ENCODE results near the gene DHX34. TPM values are rescaled to one million over a fixed set of nuclear protein-coding genes. Genes with fewer than 3 reads are reported as not detected.

DHX34 gene
- total and polyA plus RNA-seq, 2 experiments from 2014 or later = 7.7 to 11.0 TPM

- H3K27me3 ChIP-seq (replicated peaks; ENCODE audit: insufficient read depth) = peaks cover 22% of the 10 kb centered on the region
- H3K27ac ChIP-seq = no peak overlapping the region
- 53 to 56% methylated on average over 15 to 18 of the region's 18 CpGs for WGBS, 2 experiments (ENCODE audit: low coverage in 1 of 2, low lambda C conversion rate in 2 of 2, missing lambda C conversion rate in 2 of 2)
- H3K9me2 ChIP-seq (ENCODE audit: insufficient read depth) = no peaks in the 10 kb centered on the region
- 0 out of 2 replicates have a peak, but pooled peaks cover 6% of the 10 kb centered on the region for H3K79me2 ChIP-seq (ENCODE audit: insufficient read depth)
- no peaks in the 10 kb centered on the region for H3K9me3 ChIP-seq (ENCODE audit: low read depth)
- no peaks in the 10 kb centered on the region for H3F3A ChIP-seq (ENCODE audit: insufficient read depth)
- H3K9ac ChIP-seq = peak overlapping the region; percentile 11; the same call in 1 of the 2 replicates
- DNase-seq = no peak
- no peaks in the 10 kb centered on the region for H4K20me1 ChIP-seq (ENCODE audit: insufficient read depth)
- H3K4me3 ChIP-seq = peak overlapping the region; percentile 91
- peaks cover under 1% of the 10 kb centered on the region; the same call in 1 of the 2 replicates for H3K4me1 ChIP-seq (ENCODE audit: insufficient read depth)
- H2AFZ ChIP-seq = no peak overlapping the region
- peak overlapping the region; percentile 99 for H3K4me2 ChIP-seq (ENCODE audit: unreplicated experiment)
- in situ Hi-C loops (cut with MboI) = no loop called here
- H3K36me3 ChIP-seq (ENCODE audit: low read depth) = peaks cover 6% of the 10 kb centered on the region; the same call in 1 of the 2 replicates
- TF ChIP-seq EZH2phosphoT487 (IDR thresholded peaks at IDR 0.05; ENCODE audit: insufficient read depth, low read depth) (no peak), EZH2 (IDR thresholded peaks at IDR 0.05; ENCODE audit: insufficient read depth, poor library complexity, severe bottlenecking) (no peak)
Observed at GRCh38 chr19:47417107-47417745, 68.1 kb downstream of the DHX34 start.

GRCh38 chr19:47417746-47418691 is 68.9 kb downstream of the DHX34 start:
- peak overlapping the region; percentile 91 for H3K4me3 ChIP-seq
- WGBS, 2 experiments (ENCODE audit: low coverage in 1 of 2, low lambda C conversion rate in 2 of 2, missing lambda C conversion rate in 2 of 2) = 9% methylated on average over 32 to 34 of the region's 34 CpGs
- peaks cover 30% of the 10 kb centered on the region for H3K27me3 ChIP-seq (replicated peaks; ENCODE audit: insufficient read depth)
- no peak for TF ChIP-seq EZH2 (IDR thresholded peaks at IDR 0.05; ENCODE audit: insufficient read depth, poor library complexity, severe bottlenecking)
- TF ChIP-seq EZH2phosphoT487 (IDR thresholded peaks at IDR 0.05; ENCODE audit: insufficient read depth, low read depth) = no peak
- in situ Hi-C loops (cut with MboI) = no loop called here
- peak overlapping the region; percentile 73 for H3K9ac ChIP-seq
- H4K20me1 ChIP-seq (ENCODE audit: insufficient read depth) = no peaks in the 10 kb centered on the region
- H3K79me2 ChIP-seq (ENCODE audit: insufficient read depth) = 0 out of 2 replicates have a peak, but pooled peaks cover 6% of the 10 kb centered on the region
- H3K9me2 ChIP-seq (ENCODE audit: insufficient read depth) = no peaks in the 10 kb centered on the region
- H2AFZ ChIP-seq = 0 out of 2 replicates have a peak overlapping the region, but pooled peaks have one; percentile 32
- peaks cover 6% of the 10 kb centered on the region; the same call in 1 of the 2 replicates for H3K36me3 ChIP-seq (ENCODE audit: low read depth)
- H3K4me1 ChIP-seq (ENCODE audit: insufficient read depth) = peaks cover 4% of the 10 kb centered on the region; the same call in 1 of the 2 replicates
- no peaks in the 10 kb centered on the region for H3F3A ChIP-seq (ENCODE audit: insufficient read depth)
- H3K4me2 ChIP-seq (ENCODE audit: unreplicated experiment) = peak overlapping the region; percentile 99
- DNase-seq = peak; percentile 48
- no peak overlapping the region for H3K27ac ChIP-seq
- H3K9me3 ChIP-seq (ENCODE audit: low read depth) = no peaks in the 10 kb centered on the region

GRCh38 chr19:47418692-47419029 is 69.5 kb downstream of the DHX34 start:
- 3% methylated on average over 9 of the region's 9 CpGs; no CpG with 5 or more reads in 1 of the 2 experiments for WGBS, 2 experiments (ENCODE audit: low coverage in 1 of 2, low lambda C conversion rate in 2 of 2, missing lambda C conversion rate in 2 of 2)
- H3K36me3 ChIP-seq (ENCODE audit: low read depth) = peaks cover 6% of the 10 kb centered on the region; the same call in 1 of the 2 replicates
- TF ChIP-seq EZH2phosphoT487 (IDR thresholded peaks at IDR 0.05; ENCODE audit: insufficient read depth, low read depth) (no peak), EZH2 (IDR thresholded peaks at IDR 0.05; ENCODE audit: insufficient read depth, poor library complexity, severe bottlenecking) (no peak)
- no peaks in the 10 kb centered on the region for H4K20me1 ChIP-seq (ENCODE audit: insufficient read depth)
- H3K4me1 ChIP-seq (ENCODE audit: insufficient read depth) = peaks cover 4% of the 10 kb centered on the region; the same call in 1 of the 2 replicates
- H3K4me2 ChIP-seq (ENCODE audit: unreplicated experiment) = peak overlapping the region; percentile 99
- peak overlapping the region; percentile 91 for H3K4me3 ChIP-seq
- 0 out of 2 replicates have a peak, but pooled peaks cover 6% of the 10 kb centered on the region for H3K79me2 ChIP-seq (ENCODE audit: insufficient read depth)
- 0 out of 2 replicates have a peak overlapping the region, but pooled peaks have one; percentile 32 for H2AFZ ChIP-seq
- H3F3A ChIP-seq (ENCODE audit: insufficient read depth) = no peaks in the 10 kb centered on the region
- H3K9me2 ChIP-seq (ENCODE audit: insufficient read depth) = no peaks in the 10 kb centered on the region
- in situ Hi-C loops (cut with MboI) = no loop called here
- H3K27ac ChIP-seq = no peak overlapping the region
- DNase-seq = no peak
- no peaks in the 10 kb centered on the region for H3K9me3 ChIP-seq (ENCODE audit: low read depth)
- peak overlapping the region; percentile 73 for H3K9ac ChIP-seq
- H3K27me3 ChIP-seq (replicated peaks; ENCODE audit: insufficient read depth) = peaks cover 35% of the 10 kb centered on the region
